ENCODE measurements around the gene PSAPL1. TPM values are rescaled to one million over a fixed set of nuclear protein-coding genes. Genes with fewer than 3 reads are reported as not detected.

PSAPL1 gene
- polyA plus RNA-seq, 1 donor from 2014 or later: not detected

GRCh38 chr4:7480423-7480822 lies 45.7 kb upstream of the PSAPL1 start:
- TF ChIP-seq RAD21 (conservative IDR thresholded peaks at IDR 0.05): no peak
- TF ChIP-seq SMC3 (conservative IDR thresholded peaks at IDR 0.05; ENCODE audit: poor library complexity): no peak
- TF ChIP-seq MXI1 (conservative IDR thresholded peaks at IDR 0.05; ENCODE audit: poor library complexity, severe bottlenecking): no peak
- no peak for TF ChIP-seq EZH2 (IDR thresholded peaks at IDR 0.05; ENCODE audit: borderline replicate concordance, insufficient read depth, low read length, poor library complexity, severe bottlenecking)
- TF ChIP-seq TAF1 (IDR thresholded peaks at IDR 0.05; ENCODE audit: low read depth): no peak
- TF ChIP-seq, protein P1, sequence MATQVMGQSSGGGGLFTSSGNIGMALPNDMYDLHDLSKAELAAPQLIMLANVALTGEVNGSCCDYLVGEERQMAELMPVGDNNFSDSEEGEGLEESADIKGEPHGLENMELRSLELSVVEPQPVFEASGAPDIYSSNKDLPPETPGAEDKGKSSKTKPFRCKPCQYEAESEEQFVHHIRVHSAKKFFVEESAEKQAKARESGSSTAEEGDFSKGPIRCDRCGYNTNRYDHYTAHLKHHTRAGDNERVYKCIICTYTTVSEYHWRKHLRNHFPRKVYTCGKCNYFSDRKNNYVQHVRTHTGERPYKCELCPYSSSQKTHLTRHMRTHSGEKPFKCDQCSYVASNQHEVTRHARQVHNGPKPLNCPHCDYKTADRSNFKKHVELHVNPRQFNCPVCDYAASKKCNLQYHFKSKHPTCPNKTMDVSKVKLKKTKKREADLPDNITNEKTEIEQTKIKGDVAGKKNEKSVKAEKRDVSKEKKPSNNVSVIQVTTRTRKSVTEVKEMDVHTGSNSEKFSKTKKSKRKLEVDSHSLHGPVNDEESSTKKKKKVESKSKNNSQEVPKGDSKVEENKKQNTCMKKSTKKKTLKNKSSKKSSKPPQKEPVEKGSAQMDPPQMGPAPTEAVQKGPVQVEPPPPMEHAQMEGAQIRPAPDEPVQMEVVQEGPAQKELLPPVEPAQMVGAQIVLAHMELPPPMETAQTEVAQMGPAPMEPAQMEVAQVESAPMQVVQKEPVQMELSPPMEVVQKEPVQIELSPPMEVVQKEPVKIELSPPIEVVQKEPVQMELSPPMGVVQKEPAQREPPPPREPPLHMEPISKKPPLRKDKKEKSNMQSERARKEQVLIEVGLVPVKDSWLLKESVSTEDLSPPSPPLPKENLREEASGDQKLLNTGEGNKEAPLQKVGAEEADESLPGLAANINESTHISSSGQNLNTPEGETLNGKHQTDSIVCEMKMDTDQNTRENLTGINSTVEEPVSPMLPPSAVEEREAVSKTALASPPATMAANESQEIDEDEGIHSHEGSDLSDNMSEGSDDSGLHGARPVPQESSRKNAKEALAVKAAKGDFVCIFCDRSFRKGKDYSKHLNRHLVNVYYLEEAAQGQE (IDR thresholded peaks at IDR 0.05; ENCODE audit: borderline replicate concordance): no peak
- TF ChIP-seq, protein P2, sequence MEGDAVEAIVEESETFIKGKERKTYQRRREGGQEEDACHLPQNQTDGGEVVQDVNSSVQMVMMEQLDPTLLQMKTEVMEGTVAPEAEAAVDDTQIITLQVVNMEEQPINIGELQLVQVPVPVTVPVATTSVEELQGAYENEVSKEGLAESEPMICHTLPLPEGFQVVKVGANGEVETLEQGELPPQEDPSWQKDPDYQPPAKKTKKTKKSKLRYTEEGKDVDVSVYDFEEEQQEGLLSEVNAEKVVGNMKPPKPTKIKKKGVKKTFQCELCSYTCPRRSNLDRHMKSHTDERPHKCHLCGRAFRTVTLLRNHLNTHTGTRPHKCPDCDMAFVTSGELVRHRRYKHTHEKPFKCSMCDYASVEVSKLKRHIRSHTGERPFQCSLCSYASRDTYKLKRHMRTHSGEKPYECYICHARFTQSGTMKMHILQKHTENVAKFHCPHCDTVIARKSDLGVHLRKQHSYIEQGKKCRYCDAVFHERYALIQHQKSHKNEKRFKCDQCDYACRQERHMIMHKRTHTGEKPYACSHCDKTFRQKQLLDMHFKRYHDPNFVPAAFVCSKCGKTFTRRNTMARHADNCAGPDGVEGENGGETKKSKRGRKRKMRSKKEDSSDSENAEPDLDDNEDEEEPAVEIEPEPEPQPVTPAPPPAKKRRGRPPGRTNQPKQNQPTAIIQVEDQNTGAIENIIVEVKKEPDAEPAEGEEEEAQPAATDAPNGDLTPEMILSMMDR (IDR thresholded peaks at IDR 0.05; ENCODE audit: poor library complexity, severe bottlenecking): no peak
- no peak for TF ChIP-seq POLR2AphosphoS5 (IDR thresholded peaks at IDR 0.05)
- no peaks in the 10 kb centered on the region for H3K27me3 ChIP-seq (ENCODE audit: insufficient read depth, low read depth, low read length)
- H3K36me3 ChIP-seq (ENCODE audit: insufficient read depth, low read length): no peaks in the 10 kb centered on the region
- H3K9me2 ChIP-seq (ENCODE audit: insufficient read depth, low read length): no peaks in the 10 kb centered on the region
- H3K79me2 ChIP-seq (replicated peaks; ENCODE audit: insufficient read depth, low read length): no peaks in the 10 kb centered on the region
- H3K9ac ChIP-seq (ENCODE audit: low read length): no peak overlapping the region
- H3K9me3 ChIP-seq (ENCODE audit: low read length): no peaks in the 10 kb centered on the region
- no peaks in the 10 kb centered on the region for H4K20me1 ChIP-seq (ENCODE audit: insufficient read depth)
- no peak overlapping the region for H3K4me2 ChIP-seq (ENCODE audit: low read length)
- no peak overlapping the region for H2AFZ ChIP-seq (ENCODE audit: low read depth, low read length)
- H3K4me3 ChIP-seq (ENCODE audit: low read length): no peak overlapping the region
- no peak overlapping the region for H3K27ac ChIP-seq (ENCODE audit: low read length)
- H3F3A ChIP-seq (ENCODE audit: insufficient read depth, low read length, poor library complexity, severe bottlenecking): no peaks in the 10 kb centered on the region

- H4K20me1 ChIP-seq (ENCODE audit: insufficient read depth): no peaks in the 10 kb centered on the region
- no peak overlapping the region for H3K4me3 ChIP-seq (ENCODE audit: low read length)
- no peaks in the 10 kb centered on the region for H3K27me3 ChIP-seq (ENCODE audit: insufficient read depth, low read depth, low read length)
- no peaks in the 10 kb centered on the region for H3K9me3 ChIP-seq (ENCODE audit: low read length)
- H2AFZ ChIP-seq (ENCODE audit: low read depth, low read length): no peak overlapping the region
- H3K9ac ChIP-seq (ENCODE audit: low read length): no peak overlapping the region
- TF ChIP-seq TAF1 (IDR thresholded peaks at IDR 0.05; ENCODE audit: low read depth) (no peak), RAD21 (conservative IDR thresholded peaks at IDR 0.05) (no peak), MXI1 (conservative IDR thresholded peaks at IDR 0.05; ENCODE audit: poor library complexity, severe bottlenecking) (no peak), POLR2AphosphoS5 (IDR thresholded peaks at IDR 0.05) (no peak), EP300 (conservative IDR thresholded peaks at IDR 0.05; ENCODE audit: poor library complexity, severe bottlenecking) (no peak), SMC3 (conservative IDR thresholded peaks at IDR 0.05; ENCODE audit: poor library complexity) (no peak), EZH2 (IDR thresholded peaks at IDR 0.05; ENCODE audit: borderline replicate concordance, insufficient read depth, low read length, poor library complexity, severe bottlenecking) (no peak)
- TF ChIP-seq, protein P2 (IDR thresholded peaks at IDR 0.05; ENCODE audit: poor library complexity, severe bottlenecking): no peak
- TF ChIP-seq, protein P1 (IDR thresholded peaks at IDR 0.05; ENCODE audit: borderline replicate concordance): no peak
- H3K79me2 ChIP-seq (replicated peaks; ENCODE audit: insufficient read depth, low read length): no peaks in the 10 kb centered on the region
- H3K27ac ChIP-seq (ENCODE audit: low read length): no peak overlapping the region
- no peak overlapping the region for H3K4me2 ChIP-seq (ENCODE audit: low read length)
- H3K36me3 ChIP-seq (ENCODE audit: insufficient read depth, low read length): no peaks in the 10 kb centered on the region
- H3F3A ChIP-seq (ENCODE audit: insufficient read depth, low read length, poor library complexity, severe bottlenecking): no peaks in the 10 kb centered on the region
- H3K9me2 ChIP-seq (ENCODE audit: insufficient read depth, low read length): no peaks in the 10 kb centered on the region
Observed at GRCh38 chr4:7478665-7479064, 43.9 kb upstream of the PSAPL1 start.
